ENCODE data around the gene LRCH3.
"Not testable (repeated sequence)": the region's sequence is repeated elsewhere in the genome, so short reads cannot be mapped to it uniquely, and the experiment has no call there.

The LRCH3 gene

DNA sequence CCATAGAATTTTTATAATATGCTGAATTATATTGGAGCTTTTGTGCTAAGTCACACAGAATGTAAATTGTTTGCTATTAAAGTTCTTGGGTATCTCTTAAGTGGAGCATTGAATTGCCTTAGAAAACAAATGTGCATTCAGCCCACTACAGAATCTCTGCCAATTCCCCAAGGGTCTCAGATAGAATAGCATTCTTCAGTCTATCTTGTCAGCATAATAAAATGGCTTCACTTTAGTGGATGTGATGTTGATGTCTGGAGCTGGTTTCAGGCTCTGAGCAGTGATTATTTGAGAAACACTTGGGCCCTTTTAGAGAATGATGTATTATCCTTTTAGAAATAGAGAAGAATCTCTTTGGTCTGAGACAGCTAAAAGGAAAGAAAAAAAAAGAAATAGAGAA, 45.2 kb downstream of the LRCH3 start:
- DNase-seq (ENCODE audit: low spot score), result no peak

DNA sequence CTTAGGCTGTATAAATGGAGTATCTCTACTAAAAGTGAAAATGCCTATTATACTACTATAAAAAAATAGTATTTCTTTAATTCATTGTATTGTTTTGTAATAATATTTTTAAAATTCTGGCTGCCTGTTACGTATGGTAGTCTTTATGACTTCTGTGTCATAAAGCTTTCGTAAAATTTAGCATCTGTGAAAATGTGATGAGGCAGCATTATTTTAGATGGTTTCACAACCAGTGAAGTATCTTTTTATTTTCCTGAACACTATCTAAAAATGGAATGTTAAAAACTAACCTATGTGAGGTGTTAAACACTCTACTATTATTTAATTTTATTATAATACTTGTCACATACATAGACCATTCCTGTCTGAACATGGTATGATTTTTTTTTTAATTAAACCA, 46.2 kb downstream of the LRCH3 start:
- no peak for DNase-seq (ENCODE audit: low spot score)

DNA sequence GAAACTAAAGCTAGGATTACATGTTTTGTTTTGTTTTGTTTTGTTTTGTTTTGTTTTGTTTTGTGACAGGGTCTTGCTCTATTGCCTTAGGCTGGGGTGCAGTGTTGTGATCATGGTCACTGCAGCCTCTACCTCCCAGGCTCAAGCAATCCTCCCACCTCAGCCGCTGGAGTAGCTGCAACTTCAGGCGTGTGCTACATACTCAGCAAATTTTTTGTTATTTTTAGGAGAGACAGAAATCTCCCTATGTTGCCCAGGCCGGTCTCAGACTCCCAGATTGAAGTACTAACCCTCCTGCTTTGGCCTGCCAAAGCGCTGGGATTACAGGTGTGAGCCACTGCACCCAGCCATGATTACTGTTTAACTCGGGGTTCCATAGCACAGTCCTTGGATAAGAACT, 50.7 kb downstream of the LRCH3 start:
- no peak for DNase-seq (ENCODE audit: low spot score)

DNA sequence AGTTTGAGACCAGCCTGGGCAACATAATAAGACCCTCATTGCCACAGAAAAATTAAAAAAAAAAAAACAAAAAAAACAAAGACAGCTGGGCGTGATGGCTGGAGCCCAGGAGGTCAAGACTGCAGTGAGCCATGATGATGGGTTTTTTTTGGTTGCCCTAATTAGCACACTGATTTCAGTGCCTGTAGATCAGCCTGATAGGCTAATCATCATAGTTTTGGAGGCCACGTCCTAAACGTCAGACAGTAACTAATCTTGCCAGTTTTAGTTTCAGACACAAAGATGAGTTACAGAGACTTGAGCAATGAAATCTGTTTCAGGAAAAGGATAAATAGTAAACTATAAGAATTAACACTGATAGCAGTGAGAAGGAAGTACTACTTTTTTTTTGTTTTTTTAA, 55.4 kb downstream of the LRCH3 start:
- DNase-seq (ENCODE audit: low spot score), result no peak

DNA sequence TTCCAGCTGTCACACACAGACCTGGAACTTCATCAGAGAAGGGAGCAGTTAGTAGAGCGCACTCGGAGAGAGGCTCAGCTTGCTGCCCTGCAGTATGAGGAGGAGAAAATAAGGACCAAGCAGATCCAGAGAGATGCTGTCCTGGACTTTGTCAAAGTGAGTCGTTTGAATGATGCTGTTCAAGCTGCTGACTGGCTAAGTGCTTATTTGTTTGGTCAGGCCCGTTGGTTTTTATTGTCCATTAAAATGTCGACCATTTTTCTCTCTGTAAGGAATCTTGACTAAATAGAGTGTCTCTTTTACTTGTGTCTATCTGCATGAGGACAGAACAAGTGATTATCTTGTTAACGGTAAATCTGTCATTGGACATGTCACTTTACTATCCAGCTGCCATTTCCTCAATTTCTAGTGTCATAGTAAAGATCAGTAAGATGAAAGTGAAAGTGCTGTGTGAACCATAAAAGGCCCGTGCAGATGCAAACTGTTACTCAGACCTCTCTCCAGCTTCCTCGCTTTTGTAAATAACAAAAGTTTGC, 56.9 kb downstream of the LRCH3 start:
- peak; percentile 49 for DNase-seq (ENCODE audit: low spot score)

DNA sequence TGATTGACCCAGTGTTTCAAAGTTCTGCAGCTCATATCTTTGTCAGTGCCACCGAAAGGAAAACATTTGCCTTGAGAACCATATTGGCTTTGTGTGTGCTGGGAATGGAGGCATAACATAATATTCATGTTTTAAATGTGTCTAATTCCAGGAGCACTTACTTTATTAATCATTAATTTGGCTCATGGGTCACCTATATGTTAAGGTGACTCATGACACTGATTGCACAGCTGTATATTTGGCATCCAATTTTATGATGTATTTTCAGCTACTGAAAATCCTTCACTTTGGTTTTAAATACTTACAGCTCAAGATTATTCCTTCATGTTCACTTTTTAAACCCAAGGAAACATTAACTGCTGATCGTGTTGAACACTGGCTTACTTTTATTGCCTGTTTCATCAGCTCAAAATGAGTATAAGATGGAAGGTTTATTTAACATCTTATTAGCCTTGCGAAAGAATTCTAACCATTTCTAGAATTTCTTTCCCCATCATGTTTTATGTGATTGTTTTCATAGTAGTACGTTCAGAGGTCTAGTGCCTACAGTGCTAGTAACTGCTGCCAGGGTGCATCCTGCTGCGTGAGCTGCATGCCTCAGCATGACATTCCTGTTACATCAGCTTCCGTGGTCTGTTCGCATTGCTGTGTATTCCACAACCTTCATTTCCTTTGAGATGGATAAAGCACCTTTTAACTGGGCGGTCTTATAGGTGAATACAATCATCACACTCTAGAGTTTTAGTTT, 63.7 kb downstream of the LRCH3 start:
- no peak for DNase-seq (ENCODE audit: low spot score)

DNA sequence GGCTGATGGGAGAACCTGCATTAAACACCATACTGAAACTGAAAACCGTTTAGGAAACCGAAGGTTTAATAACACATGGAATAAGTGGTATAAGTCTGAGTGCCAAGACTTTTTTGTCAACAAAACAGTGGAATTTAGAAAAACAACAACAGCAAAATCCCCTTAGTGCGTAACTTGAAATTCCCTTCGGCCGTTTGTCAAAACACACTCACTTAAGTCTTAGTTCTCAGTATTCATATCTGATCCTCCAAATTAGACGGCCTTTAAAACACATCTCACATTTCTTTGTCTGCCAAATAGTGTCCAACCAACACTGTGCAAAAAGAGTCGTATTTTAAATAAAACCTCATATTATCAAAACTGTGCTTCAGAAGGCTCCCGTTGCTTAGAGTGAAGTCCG, 64.5 kb downstream of the LRCH3 start:
- no peak for DNase-seq (ENCODE audit: low spot score)

DNA sequence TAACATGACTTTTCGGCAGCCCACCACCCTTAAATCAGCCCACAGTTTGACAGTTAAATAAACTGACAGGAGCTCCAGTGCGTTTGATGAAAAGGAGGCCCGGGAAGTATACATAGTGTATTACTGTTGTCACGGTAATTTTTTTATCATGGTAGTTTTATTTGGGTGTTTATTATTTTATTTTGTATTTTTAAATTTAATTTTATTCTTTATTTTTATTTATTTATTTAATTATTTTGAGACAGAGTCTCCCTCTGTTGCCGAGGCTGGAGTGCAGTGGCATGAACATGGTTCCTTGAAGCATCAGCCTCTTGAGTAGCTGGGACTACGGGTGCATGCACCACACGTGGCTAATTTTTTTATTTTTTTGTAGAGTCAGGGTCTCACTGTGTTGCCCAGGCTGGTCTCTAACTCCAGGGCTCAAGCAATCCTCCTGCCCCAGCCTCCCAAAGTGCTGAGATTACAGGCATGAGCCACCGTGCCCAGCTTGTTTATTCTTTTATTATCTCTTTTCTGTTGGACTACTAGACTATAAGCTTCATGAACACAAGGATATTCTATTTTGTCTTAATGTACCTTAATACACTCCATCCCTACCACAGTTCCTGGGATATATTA, 65.3 kb downstream of the LRCH3 start:
- DNase-seq (ENCODE audit: low spot score), result no peak

DNA sequence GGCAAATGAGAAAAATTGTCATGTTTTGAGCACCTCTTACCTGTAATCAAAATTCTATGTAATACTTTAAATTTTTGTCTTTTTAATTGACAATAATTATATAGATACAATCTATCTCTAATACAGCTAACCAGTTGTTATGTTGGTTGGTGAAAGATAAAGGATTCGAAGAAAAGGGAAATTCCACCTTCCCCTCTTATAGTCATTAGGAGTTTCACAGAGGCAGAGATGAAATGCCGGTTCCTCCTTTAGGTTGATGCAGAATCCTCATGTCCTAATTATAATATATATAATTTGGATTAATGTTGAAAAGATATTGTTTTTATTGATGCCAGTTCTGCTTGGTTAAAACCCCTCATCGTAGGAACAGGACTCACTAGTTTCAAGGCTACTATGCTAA, 67.1 kb downstream of the LRCH3 start:
- DNase-seq (ENCODE audit: low spot score), result no peak

DNA sequence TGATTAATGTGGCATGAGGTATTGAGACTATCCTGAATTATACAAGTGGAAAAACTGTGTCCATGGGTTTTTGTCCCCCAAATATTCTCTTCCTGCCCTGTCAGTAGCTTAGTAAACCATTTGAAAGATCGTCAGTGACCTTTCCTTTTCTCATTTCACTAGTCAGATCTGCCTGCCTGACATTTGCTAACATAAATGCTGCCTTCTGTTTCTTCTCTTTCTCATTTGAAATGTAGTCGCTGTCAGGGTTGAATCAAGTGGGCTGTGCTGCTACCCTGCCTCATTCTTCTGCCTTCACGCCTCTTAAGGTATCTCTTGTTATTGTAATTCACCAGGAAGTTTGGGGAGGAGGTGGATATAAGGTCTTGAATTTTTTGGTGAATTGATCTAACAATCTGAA, 67.5 kb downstream of the LRCH3 start:
- no peak for DNase-seq (ENCODE audit: low spot score)

DNA sequence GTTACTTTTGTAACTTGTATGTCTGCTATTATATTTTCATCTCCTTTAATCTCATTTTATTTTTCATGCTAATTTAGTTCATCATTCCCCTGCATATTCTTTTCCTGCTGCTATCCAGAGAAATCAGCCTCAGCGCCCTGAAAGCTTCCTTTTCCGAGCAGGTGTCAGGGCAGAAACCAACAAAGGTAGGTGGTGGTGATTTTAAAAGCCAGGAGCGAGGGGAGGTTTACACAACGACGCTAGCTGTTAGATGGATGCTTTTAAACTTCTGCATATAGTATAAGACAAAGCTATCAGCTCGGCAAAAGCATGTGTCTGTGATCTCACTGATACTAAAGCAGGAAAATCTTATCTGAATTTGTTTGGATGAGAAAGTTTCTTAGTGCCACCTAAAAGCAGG, 75.0 kb downstream of the LRCH3 start:
- no peak for DNase-seq (ENCODE audit: low spot score)

DNA sequence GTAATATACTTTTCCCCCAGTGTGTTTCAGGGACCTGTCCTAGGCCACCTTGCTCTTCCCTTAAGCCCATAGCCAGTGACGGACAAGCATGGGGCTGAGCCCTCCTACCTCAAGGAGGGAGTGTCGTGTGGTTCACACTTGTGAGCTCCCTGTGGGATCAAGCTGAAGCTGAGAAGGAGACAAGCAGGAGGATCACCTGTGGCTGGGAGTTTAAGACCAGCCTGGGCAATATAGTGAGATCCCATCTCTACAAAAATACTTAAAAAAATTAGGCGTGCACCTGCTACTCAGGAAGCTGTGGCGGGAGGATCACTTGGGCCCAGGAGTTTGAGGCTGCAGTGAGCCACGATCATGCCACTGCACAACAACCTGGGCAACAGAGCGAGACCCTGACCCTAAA, 82.3 kb downstream of the LRCH3 start:
- no peak for DNase-seq (ENCODE audit: low spot score)

DNA sequence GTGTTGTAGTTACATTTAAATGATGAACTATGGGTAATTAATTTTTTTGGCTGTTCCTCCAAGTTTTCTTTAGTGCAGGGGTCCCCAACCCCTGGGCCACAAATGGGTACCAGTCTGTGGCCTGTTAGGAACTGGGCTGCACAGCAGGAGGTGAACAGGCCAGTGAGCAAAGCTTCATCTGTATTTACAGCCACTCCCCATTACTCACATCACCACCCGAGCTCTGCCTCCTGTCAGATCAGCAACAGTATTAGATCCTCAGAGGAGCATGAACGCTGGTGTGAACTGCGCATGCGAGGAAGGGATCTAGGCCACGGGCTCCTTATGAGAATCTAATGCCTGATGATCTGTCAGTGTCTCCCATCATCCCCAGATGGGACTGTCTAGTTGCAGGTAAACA, 83.0 kb downstream of the LRCH3 start:
- no peak for DNase-seq (ENCODE audit: low spot score)

DNA sequence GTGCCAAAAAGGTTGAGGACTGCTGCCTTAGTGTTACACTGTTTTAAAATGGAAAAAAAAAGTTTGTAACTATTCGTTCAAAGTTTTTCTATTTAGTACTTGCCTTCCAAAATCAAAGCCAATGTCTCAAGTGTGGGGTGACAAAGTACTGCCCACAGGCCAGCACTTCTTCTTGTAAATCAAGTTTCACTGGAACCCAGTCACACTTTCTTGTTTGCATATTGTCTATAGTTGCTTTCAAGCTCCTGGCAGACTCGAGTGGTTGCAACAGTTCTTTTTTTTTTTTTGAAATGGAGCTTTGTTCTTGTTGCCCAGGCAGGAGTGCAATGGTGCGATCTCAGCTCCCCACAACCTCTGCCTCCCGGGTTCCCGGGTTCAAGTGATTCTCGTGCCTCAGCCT, 83.6 kb downstream of the LRCH3 start:
- no peak for DNase-seq (ENCODE audit: low spot score)

DNA sequence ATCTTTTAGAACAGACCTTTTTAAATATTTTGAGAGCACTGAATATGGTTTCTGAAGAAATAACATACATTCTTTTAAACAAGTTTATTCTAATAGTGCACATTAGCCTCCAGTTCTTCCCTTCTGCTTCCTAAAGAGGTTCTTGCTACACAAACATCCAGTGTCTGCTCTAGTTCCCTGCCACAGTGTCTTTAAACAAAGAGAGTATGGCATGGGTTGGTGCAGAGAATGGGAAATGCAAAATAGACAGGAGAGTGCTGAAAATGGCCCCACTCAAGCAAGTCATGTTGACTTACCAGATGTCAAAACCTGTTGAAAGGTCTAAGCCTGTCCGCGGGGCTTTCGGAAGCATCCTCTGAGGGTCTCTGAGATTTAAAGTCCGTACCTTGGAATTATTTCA, 86.8 kb downstream of the LRCH3 start:
- DNase-seq (ENCODE audit: low spot score), result no peak

DNA sequence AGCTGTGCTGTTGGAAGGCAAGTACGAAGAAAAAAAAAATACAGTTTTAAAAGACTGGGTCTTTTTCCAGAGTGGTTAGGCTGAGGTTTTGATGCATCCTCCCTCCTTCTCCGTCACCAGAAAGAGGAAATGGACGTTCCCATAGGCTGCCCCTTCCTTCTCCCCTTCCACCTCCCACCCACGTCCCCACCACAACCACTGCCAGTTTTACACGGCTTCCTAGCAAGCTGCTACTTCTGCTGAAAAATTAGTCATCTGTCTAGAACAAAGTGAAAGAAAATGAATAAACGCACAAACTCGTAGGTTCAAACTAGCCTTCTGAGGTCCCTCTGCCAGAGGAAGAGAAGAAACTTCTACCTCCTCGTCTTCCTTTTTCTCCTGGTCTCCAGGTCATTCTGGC, 87.4 kb downstream of the LRCH3 start:
- DNase-seq (ENCODE audit: low spot score), result no peak

DNA sequence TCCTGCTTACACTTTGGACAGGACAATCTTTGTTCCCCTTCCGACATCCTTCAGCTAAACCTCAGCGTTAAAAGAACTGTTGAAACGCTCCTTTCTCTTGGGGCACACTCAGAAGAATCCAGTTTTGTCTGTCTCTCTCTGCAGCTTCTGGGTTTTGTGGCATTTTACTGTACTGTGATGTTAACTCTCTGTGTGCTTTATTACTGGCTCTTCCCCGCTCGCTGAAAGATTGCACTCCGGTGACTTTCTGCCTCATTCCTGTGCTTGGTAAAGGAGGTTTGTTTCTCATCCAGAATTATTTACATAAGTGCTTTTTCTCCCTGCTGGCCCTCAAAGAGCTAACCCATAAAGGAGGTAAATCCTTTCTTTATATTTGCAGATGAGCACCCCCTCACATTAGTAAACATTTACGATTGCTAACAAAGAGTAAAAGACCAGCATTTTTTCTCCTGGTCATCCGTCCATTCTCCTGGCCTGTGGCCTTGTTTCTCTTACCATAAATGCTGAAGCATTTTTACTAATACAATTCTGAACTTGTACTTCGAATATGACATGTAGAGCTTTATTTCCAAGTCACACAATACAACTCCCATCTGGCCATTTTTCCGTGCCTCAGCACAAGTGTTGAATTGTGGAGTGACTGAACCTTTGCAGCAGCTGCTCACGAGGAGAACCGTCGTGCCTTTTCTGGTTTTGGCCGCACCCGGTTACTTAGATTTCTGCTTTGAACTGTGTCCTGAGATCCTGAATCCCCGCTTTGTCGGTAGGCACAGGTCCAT, 89.6 kb downstream of the LRCH3 start:
- DNase-seq (ENCODE audit: low spot score), result no peak

DNA sequence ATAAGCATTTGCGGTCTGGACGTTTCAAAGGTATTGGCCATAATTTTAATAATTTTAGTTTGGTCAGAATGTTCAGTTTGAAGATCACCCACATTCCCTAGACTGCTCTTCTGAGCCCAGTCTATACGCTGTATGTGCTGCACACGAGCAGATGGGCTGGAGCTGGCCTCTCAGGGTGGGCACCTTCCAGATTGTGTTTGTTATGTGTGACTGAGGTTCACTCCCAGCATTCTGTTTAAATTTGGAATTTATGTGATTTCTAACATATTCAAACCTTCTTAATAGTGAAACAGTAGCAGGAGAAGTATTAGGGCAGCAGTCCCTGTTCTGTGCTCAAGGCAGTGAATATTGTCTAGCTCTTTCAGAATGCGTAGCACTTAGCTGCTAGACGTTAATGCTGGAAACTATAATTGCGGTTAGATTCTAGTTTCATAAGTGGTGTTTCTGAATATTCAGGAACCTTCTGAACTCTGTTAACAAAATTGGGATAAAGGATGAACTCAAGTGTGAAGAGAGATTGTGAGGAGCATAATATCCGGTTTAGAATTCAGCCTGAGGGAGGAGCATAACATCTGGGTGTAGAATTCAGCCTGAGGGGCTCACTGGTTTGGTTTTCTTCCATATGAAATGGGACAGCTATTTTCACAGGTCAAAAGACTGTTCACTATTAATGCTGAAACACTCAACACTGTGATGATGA, 90.4 kb downstream of the LRCH3 start:
- no peak for DNase-seq (ENCODE audit: low spot score)

DNA sequence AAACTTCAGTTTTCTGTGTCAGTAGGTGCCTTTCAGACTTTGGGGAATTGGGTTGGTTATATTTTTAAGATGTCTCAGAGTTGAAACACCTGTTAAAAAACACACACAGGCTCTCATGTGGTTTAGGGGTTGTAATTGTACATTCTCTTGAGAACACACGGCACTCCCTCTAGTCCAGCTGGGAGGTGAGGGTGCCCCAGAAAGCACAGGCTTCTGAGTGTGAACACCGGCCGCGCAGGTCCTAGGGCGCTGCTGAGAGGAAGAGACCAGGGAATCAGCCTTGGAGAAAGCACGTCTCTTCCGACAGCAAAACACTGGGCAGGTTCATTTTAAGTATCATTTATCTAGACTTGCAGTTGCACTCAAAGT, 90.9 kb downstream of the LRCH3 start:
- DNase-seq (ENCODE audit: low spot score), result no peak

DNA sequence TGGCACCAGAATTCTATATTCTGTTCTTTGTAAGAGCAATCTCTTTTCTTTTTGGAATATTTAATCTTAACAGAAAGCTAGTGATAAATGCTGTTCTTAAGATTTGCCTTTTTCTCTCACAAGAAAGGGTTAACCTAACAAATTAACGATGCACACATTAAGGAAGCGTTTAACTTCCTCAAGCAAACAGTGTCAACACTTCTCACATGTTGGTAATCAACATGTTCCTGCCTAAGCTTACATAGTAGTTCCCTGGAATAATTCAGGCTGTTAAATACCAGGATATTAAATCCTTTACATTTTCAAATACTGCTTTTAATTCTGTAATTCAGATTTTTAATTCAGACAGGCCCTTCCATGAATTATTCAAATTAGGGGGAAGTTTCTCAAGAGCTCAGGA, 91.5 kb downstream of the LRCH3 start:
- no peak for DNase-seq (ENCODE audit: low spot score)

DNA sequence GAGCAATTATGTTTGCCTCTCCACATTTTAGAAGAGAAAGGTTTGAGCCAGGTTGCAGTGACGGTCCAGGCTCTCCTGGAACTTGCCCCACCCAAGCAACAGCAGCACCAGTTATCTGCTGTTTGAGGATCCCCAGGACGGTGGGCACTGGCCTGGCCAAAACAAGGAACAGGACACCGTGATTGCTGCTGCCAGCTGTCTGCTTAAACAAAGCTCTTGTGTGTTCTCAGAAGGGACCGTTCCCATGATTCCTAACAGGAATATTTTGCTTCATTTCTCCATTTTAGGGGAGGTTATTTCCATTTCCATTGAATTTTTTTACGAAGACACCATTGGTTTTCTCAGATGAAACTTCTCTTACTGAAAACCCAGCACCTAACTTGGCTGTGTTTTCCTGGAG, 92.5 kb downstream of the LRCH3 start:
- DNase-seq (ENCODE audit: low spot score), result no peak

DNA sequence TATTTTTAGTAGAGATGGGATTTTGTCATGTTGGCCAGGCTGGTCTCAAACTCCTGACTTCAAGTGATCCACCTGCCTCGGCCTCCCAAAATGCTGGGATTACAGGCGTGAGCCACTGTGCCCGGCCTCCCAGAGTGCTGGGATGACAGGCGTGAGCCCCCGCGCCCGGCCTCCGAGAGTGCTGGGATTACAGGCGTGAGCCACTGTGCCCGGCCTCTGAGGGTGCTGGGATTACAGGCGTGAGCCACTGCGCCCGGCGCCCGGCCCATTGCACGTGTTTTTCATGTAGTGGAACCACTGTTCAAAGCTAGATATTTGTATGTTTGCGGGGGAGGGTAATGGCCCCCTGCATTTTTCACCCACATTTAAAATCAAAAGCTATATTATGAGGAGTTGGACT, 93.3 kb downstream of the LRCH3 start:
- not testable (repeated sequence) for DNase-seq (ENCODE audit: low spot score)

DNA sequence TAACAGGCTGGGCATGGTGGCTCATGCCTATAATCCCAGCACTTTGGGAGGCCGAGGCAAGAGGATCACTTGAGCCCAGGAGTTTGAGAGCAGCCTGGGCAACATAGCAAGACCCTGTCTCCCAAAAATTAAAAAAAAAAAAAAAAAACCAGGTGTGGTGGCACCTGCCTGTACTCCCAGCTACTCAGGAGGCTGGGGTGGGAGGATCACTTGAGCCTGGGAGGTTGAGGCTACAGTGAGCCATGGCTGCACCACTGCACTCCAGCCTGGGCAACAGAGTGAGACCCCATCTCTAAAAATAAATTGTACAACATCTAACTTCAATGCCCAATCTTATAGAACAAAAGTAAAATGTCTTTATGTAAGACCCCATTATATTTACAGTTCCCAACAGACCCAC, 95.0 kb downstream of the LRCH3 start:
- DNase-seq (ENCODE audit: low spot score), result not testable (repeated sequence)

All from CD4-positive, alpha-beta T cell treated with Interleukin-6 at 100 ng/mL for 8 hours (primary cell).